HS-5 (cell line): Measurements from ENCODE around the gene WRNIP1.

Source experiments
- DNase-seq: peaks from one replicate; pipeline ENCODE4 v3.0.0-alpha.2; 2012; ENCODE audit warnings: low read depth

The WRNIP1 gene

GRCh38 chr6:2807342-2808090 is 42.3 kb downstream of the WRNIP1 start:
- no peak for DNase-seq

DNA sequence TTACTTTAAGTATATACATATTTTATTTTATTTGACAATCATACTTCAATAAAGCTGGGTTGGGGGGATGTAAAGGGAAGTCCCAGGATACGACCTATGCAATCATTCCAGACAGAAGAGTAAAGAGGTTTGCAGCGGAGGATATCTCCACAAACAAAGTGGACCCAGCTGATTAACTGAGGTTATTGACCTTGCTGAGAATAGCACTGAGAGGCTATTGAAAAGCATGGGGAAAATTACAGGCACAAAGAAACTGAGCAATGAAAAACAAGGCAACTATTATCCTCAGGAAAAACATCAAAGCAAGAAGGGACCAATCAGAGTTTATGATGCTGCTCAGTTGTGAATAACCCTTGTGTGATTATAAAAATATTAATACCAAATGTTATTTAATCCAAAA is 43.8 kb downstream of the WRNIP1 start:
- DNase-seq: no peak

- DNase-seq: no peak
These were observed 45.0 kb downstream of the WRNIP1 start for GRCh38 chr6:2810092-2810671.

DNA sequence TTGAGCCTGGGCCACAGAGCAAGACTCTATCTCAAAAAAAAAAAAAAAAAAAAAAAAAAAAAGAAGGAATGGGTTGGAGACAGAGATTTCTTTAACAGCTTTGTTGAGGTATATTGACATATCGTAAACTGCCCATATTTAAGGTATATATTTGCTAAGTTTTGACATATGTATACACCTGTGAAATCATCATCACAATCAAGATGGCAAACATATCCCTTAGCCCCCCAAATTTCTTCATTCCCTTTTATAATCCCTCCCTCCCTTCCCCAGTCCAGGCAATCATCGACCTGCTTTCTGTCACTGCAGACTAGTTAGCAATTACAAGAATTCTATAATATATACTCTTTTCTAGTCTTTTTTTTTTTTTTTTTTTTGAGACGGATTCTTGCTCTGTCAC is 47.5 kb downstream of the WRNIP1 start:
- no peak for DNase-seq

- DNase-seq: no peak
These were observed 51.0 kb downstream of the WRNIP1 start for GRCh38 chr6:2816158-2816557.

DNA sequence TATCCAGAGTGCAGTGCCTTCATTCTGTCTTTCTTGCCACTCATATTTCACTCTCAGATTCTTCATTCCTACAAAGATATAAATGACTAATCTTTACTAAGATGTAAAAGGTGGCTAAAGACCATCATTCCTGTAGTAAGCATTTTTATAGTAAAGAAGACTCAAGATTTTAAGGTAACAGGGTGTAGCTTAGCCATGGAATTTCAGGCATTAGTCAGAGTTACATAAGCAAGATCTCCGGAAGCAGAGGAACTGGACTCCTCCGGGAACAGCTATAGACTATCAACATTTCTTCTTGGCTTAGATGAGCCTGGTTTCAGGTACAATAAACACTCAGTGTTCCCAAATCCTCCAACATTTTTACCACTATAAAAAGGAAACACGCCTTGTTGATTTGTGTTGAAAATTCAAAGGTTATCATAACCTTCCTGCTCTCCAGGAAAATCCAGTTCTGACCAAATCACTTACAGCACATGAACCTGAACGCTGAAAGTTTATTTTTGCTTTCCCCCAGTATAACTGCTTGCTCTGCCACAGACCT is 52.8 kb downstream of the WRNIP1 start:
- DNase-seq: no peak

DNA sequence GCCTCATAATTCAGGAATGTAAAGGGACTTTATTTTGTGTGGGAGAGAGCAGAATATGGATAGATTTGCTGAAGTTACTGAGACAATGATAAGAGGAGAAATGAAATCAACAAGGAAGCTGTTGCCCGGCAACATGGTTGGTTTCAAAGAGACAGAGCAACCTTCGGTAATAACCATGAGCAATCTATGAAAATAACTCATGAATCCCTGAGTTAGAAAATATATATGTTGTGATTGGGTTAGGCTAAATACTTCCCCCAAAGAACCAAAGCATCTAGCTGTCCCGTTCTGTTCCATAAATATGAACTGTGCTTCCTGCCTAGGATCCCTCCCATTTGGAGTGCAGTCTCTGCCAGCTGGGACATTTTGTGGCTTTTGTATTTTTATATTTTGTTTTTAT is 53.4 kb downstream of the WRNIP1 start:
- DNase-seq: no peak

- DNase-seq: no peak
These were observed 53.9 kb downstream of the WRNIP1 start for GRCh38 chr6:2819115-2819514.

GRCh38 chr6:2819978-2820377 is 54.8 kb downstream of the WRNIP1 start:
- no peak for DNase-seq

GRCh38 chr6:2820415-2820814 is 55.2 kb downstream of the WRNIP1 start:
- DNase-seq: no peak

GRCh38 chr6:2821554-2821953 is 56.4 kb downstream of the WRNIP1 start:
- DNase-seq: no peak

- DNase-seq: no peak
These were observed 58.1 kb downstream of the WRNIP1 start for GRCh38 chr6:2823104-2823850.

- no peak for DNase-seq
These were observed 60.9 kb downstream of the WRNIP1 start for GRCh38 chr6:2826131-2826530.

- no peak for DNase-seq
These were observed 61.9 kb downstream of the WRNIP1 start for GRCh38 chr6:2827142-2827541.

GRCh38 chr6:2828629-2829028 is 63.4 kb downstream of the WRNIP1 start:
- no peak for DNase-seq

DNA sequence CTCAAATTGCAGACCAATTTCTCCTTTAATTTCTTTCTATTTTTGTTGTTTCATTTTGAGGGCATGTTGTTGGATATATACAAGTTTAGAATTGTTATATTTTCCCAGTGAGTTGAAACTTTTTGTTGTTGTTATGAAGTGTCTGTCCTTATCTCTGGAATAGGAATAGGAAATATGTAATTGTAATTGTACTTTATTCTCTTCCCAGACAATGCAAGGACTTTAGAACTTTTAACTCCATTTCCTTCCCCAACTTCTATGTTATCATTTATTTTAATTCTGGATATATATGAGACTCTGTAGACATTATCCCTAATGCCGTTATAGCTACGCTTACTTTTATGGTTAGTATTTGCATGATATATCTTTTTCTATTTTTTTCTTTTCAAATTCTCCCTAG is 64.1 kb downstream of the WRNIP1 start:
- no peak for DNase-seq

GRCh38 chr6:2830183-2830582 is 65.0 kb downstream of the WRNIP1 start:
- DNase-seq: no peak

GRCh38 chr6:2831392-2831791 is 66.2 kb downstream of the WRNIP1 start:
- no peak for DNase-seq

DNA sequence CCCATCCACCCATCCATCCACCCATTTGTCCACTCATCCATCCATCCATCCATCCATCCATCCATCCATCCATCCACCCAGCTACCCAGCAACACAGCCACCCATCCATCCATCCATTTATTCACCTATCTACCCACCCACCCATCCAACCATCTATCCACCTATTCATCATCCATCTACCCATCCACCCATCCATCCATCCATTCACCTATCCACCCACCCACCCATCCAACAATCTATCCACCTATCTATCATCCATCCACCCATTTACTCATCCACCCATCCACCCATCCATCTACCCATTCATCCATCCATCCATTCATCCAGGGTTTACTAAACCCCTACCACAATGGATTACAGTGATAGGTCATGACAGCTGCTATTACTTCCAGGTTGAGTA is 69.1 kb downstream of the WRNIP1 start:
- DNase-seq: no peak
